ENCODE data around the gene PKD2L1.
"Not testable (repeated sequence)": the region's sequence is repeated elsewhere in the genome, so short reads cannot be mapped to it uniquely, and the experiment has no call there.

Gene PKD2L1

DNA sequence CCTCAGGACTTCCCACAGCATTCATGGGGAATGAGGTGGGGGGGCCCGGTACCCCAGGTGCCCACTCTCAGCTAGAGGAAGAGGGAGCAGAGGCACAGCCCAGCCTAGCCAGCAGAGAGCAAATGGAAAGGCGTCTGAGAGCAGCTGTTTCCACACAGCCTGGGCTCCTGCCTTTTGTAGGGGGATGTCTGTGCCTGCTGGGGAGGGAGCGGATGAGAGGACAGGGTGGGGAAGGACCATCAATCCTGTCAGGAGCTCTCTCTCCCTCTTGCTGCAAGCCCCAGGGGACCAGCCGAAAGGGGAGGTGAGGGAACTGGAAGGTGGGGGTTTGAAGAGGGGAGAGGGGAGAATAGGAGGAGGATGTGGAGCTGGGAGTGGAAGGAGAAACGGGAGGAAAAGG, at the start of gene PKD2L1:
Gene PKD2L1, minus strand, starts transcription at position 150 of the 400 bp plus-strand sequence. Its CDS starts 125 bp downstream, at position 25.
- DNase-seq = no peak
- no peak for TF ChIP-seq POLR2A (IDR thresholded peaks at IDR 0.05; ENCODE audit: low read length)
- TF ChIP-seq GATA1 (IDR thresholded peaks at IDR 0.05; ENCODE audit: low read depth, low read length) = no peak

DNA sequence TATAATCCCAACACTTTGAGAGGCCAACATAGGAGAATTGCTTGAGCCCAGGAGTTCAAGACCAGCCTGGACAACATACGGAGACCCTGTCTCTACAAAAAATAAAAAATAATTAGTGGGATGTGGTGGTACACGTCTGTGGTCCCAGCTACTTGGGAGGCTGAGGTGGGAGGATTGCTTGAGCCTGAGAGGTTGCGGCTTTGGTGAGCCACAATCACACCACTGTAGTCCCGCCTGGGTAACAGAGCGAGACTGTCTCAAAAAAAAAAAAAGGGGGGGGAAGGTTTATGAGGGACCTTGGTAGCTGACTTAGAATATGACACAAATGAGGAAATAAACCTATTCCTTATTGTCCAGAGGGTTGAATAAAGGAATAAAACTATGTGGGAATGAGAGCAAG, 47.8 kb upstream of the PKD2L1 start:
- TF ChIP-seq GATA1 (IDR thresholded peaks at IDR 0.05; ENCODE audit: low read depth, low read length) (no peak), POLR2A (IDR thresholded peaks at IDR 0.05; ENCODE audit: low read length) (no peak)
- no peak for DNase-seq

DNA sequence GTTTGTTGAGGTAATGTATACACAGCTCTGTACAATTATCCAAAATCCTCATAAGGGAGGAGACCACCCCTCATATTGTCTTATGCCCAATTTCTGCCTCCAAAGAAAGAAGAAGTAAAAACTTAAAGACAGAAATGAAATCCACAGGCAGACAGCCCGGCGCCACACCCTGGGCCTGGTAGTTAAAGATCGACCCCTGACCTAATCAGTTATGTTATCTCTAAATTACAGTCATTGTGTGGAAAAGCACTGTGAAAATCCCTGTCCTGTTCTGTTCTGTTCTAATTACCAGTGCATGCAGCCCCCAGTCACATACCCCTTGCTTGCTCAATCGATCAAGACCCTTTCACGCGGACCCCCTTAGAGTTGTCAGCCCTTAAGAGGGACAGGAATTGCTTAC, 46.6 kb upstream of the PKD2L1 start:
- peak; percentile 15 to 28 for DNase-seq

DNA sequence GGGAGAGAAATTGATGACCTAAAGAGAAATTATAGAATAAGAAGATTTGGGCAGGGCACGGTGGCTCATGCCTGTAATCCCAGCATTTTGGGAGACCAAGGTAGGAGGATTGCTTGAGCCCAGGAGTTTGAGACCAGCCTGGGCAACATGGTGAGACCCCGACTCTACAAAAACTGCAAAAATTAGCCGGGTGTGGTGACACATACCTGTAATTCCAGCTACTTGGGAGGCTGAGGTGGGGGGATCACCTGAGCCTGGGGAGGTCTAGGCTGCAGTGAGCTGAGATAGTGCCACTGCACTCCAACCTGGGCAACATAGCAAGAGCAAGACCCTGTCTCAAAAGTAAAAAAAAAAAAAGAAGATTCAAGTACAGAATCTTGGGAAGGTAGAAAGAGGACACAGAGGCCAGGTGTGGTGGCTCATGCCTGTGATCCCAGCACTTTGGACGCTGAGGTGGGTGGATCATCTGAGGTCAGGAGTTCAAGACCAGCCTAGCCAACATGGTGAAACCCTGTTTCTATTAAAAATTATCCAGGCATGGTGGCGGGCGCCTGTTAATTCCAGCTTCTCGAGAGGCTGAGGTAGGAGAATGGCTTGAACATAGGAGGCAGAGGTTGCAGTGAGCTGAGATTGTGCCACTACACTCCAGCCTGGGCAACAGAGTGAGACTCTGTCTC, 44.8 kb upstream of the PKD2L1 start:
- not testable (repeated sequence) for DNase-seq

DNA sequence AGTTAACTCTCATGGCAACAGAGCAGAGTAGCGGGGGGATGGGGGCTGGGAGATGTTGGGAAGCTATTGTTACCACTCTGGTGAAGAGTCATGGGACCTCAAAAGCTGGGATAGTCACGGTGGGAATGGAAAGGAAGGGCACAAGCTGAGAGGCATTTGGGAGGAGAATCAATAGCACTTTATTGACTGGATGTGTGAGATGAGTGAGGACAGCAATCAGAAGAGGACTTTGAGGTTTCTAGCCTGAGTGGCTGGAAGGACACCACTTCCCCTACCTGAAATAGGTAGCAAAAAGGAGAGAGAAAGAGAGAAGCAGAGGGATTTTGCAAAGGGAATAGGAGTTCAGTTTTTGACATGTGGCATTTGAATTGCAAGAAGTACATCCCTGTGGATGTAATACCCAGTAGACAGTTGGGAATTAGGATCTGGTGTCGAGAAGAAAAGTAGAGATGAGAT, 44.2 kb upstream of the PKD2L1 start:
- TF ChIP-seq GATA1 (IDR thresholded peaks at IDR 0.05; ENCODE audit: low read depth, low read length) = no peak
- peak; percentile 58 for TF ChIP-seq POLR2A (IDR thresholded peaks at IDR 0.05; ENCODE audit: low read length)
- no peak for DNase-seq

DNA sequence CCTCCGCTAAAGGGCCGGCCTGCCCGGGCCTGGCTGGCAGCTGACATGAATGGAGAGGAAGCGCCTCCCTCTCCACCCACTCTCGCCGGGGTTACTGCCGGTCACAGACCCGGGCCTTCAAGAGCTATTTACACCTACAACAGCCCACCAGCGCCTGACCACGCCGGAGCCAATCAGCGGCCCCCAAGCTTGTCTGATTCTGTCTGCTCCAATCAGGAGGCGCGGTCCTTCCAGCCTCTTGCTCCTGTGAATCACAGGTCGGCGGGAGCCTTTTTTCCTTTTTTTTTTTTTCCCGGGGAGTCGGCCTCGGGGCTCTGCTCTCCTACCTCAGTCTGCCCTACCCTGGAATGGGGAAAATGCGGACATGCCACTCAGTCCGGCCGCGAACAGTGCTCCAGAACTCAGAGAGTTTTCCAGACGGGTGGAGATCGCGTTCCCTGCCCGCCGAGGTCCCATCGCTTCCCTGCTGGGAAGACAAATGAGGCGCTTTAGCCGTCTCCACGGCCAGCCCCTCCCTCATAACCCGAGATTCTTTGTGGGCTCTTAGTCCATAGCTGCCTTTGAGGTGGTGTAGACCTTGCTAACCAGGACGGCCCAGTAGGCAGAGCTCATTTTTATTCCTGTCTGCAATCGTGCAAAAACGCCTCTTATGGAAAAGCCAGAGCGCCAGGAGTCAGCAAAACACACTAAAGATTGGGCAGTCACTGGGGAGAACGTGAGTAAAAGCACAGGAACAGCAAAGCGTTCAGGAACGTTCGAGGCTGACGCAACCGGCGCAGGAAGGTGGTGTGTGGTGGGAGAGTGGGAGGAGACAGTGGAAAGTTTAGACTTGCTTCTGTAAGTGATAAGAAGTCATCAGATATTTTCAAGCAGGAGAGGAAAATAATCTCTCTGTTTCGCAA, 43.5 kb upstream of the PKD2L1 start:
- DNase-seq = peak; percentile 98
- TF ChIP-seq GATA1 (IDR thresholded peaks at IDR 0.05; ENCODE audit: low read depth, low read length) (peak; percentile 40), POLR2A (IDR thresholded peaks at IDR 0.05; ENCODE audit: low read length) (peak; percentile 84)

DNA sequence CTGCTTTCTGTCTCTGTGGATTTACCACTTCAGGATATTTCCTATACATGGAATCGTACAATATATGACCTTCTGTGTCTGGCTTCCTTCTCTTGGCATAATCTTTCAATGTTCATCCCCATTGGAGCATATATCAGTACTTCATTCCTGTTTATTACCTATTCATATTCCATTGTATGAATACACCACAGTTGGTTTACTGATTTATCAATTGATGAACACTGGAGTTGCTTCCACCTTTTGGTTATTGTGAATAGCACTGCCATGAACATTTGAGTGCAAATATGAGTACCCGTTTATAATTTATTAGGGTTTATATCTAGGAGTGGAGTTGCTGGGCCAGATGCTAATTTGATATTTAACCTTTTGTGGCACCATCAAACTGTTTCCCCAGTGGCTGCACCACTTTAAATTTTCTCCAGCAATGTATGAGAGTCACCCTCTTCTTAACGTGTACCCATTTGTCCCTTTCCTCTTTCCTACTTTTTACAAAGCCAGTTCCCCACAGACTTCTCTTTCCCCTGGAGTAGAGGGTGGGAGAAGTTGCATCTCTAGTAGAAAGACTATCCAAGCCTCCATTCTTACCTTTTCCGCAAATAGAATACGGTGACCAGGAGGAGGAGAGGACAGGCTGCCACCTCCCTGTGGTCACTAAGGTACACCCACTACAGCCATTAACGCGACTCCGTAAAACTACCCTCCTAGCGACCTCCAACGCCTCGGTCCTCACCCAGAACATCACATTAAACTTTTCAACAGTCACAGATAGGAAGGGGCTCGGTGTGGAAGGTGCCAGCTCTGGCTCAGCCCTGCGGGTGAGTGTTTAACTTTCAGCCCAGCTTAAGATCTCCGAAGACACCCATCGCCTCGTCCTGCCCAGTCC, 42.6 kb upstream of the PKD2L1 start:
- no peak for TF ChIP-seq POLR2A (IDR thresholded peaks at IDR 0.05; ENCODE audit: low read length)
- no peak for TF ChIP-seq GATA1 (IDR thresholded peaks at IDR 0.05; ENCODE audit: low read depth, low read length)
- DNase-seq = no peak

DNA sequence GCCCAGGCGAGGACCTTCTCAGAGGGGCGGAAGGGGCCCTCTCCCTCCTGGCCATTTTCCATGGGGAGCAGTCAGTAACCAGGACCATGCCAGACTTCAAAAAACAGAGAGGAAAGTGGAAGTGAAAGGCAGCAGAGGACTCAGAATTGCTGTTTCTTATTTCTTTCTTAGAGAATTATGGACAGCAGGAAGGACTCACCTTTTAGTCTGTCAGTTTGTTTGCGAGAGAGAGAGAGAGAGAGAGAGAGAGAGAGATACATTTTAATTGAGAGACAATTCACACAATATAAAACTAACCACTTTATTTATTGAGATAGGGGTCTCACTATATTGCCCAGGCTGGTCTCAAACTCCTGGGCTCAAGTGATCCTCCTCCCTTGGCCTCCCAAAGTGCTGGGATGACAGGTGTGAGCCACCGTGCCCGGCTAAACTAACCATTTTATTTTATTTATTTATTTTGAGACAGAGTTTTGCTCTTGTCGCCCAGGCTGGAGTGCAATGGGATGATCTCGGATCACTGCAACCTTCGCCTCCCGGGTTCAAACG, 41.5 kb upstream of the PKD2L1 start:
- no peak for DNase-seq
- TF ChIP-seq POLR2A (IDR thresholded peaks at IDR 0.05; ENCODE audit: low read length) (no peak), GATA1 (IDR thresholded peaks at IDR 0.05; ENCODE audit: low read depth, low read length) (no peak)

DNA sequence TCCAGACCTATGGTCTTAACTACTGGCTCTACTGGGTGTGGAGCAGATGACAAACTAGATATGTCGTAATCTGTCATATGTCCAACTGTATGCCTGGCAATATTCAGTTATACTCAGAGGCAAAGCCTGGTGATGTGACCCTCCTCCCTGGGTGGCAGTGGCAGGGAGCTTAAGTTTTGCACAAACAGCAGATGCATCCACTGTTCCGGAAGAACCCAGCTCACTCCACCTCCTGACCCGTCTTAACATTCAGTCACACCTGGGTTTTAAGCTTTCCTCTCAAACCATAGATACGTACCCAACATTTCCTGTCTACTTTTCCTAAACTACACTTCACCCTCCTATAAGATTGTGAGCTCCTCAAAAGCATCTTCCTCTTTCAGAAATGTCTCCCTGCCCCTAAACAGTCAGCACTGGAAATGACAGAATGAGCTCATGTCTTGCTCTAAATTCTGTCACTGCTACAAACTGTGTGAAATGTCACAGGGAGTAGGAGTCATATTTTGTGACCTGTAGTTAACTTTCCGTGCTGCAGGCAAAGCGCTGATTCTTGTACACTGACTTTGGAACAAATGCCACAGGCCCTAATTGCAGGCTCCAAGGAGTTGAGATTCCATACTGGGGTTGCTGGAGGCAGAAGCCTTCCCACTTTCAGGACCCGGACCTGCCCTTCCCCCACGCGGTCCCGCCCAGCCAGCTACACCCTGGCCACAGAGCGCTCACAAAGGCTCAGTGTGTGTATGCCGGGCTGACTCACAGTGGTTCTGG, 40.9 kb upstream of the PKD2L1 start:
- peak; percentile 88 to 93 for DNase-seq
- TF ChIP-seq POLR2A (IDR thresholded peaks at IDR 0.05; ENCODE audit: low read length) (peak; percentile 82), GATA1 (IDR thresholded peaks at IDR 0.05; ENCODE audit: low read depth, low read length) (no peak)

DNA sequence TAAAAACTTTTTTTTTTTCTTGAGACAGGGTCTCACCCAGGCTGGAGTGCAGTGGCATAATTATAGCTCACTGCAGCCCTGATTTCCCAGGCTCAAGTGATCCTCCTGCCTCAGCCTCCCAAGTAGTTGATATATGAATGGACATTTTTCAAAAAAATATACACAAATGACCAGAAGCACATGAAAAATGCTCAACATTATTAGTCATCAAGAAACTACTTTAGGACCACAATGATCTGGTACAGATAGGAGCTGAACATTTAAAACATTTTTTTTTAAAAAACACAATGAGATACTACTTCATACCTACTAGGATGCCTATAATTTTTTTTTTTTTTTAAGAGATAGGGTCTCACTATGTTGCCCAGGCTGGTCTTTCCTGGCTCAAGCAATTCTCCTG, 38.7 kb upstream of the PKD2L1 start:
- TF ChIP-seq POLR2A (IDR thresholded peaks at IDR 0.05; ENCODE audit: low read length) (no peak), GATA1 (IDR thresholded peaks at IDR 0.05; ENCODE audit: low read depth, low read length) (no peak)
- no peak for DNase-seq

DNA sequence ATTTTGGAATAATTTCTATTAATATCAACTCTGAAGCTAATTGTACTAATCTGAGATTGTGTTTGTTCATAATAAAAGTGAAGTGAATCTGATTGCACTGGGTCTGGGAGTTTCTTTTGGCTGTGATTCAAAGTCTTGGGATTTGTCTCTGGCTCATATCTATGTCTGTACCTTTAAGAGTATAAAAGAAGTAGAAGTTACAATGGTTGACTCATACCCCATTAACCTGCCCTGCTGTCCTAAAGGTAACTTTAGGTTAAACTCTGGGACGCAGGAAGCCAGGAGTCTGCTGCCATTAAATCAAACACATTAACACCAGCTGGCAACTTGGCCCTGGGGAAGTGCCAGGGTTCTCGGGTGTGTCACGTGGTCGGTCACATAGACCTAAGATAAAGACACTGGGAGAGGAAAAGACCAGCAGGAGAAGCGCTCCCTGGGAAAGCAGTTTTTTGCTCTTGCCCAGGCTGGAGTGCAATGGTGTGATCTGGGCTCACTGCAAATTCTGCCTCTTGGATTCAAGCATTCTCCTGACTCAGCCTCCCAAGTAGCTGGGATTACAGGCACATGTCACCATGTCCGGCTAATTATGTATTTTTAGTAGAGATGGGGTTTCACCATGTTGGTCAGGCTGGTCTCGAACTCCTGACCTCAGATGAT, 34.8 kb upstream of the PKD2L1 start:
- peak; percentile 51 to 62 for DNase-seq
- TF ChIP-seq POLR2A (IDR thresholded peaks at IDR 0.05; ENCODE audit: low read length) = peak; percentile 30
- no peak for TF ChIP-seq GATA1 (IDR thresholded peaks at IDR 0.05; ENCODE audit: low read depth, low read length)

DNA sequence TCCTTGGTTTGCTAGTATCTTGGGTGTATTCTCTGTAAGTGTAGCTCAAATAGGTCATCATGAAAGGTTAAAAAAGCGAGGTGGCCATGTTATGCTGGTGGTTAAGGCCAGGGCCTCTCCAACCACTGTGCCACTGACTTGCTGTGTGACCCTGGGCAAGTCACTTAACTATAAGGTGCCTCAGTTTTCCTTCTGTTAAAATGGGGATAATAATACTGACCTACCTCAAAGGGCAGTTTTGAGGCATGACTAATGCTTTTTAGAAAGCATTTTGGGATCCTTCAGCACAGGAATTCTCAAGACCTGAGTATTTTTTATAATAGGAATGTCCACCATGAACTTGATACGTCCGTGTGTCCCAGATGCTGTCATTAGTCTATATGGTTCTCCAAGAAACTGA, 34.1 kb upstream of the PKD2L1 start:
- TF ChIP-seq POLR2A (IDR thresholded peaks at IDR 0.05; ENCODE audit: low read length) (no peak), GATA1 (IDR thresholded peaks at IDR 0.05; ENCODE audit: low read depth, low read length) (no peak)
- no peak for DNase-seq
